Neural cell (in vitro differentiated cells): ENCODE results near the gene ISY1. TPM values are rescaled to one million over a fixed set of nuclear protein-coding genes. Genes with fewer than 3 reads are reported as not detected.

Experiments
- H2AFZ ChIP-seq: fragments of 200-600, 300-800 bp; sonication (generic), shearing (Covaris generic); 2 replicates; pipeline ENCODE4 v1.6.0; 2014; ENCODE audit warnings: low read depth, mild to moderate bottlenecking, antibody characterized with exemption, low read length, moderate library complexity
- H3F3A ChIP-seq: fragments of 200-600 bp; shearing (Covaris generic); 2 replicates; pipeline ENCODE4 v1.6.1; 2016; ENCODE audit warnings: mild to moderate bottlenecking, moderate library complexity, mixed read lengths, antibody characterized with exemption, low read length; ENCODE audit not compliant: insufficient read depth, poor library complexity, severe bottlenecking
- H3K27ac ChIP-seq: fragments of 200-600, 300-800 bp; sonication (generic), shearing (Covaris generic); 2 replicates; pipeline ENCODE4 v1.5.1; 2014; ENCODE audit warnings: mild to moderate bottlenecking, low read length, moderate library complexity
- H3K27me3 ChIP-seq: fragments of 300-800, 200-600 bp; sonication (generic), shearing (Covaris generic); 2 replicates; pipeline ENCODE4 v1.6.0; 2014; ENCODE audit warnings: mild to moderate bottlenecking, low read depth, low read length, moderate library complexity; ENCODE audit not compliant: insufficient read depth
- H3K36me3 ChIP-seq: fragments of 300-800, 200-600 bp; sonication (generic), shearing (Covaris generic); 2 replicates; pipeline ENCODE4 v1.5.1; 2014; ENCODE audit warnings: mild to moderate bottlenecking, antibody characterized with exemption, low read length, moderate library complexity; ENCODE audit not compliant: insufficient read depth
- H3K4me2 ChIP-seq: fragments of 300-800, 200-600 bp; sonication (generic), shearing (Covaris generic); 2 replicates; pipeline ENCODE4 v1.6.0; 2014; ENCODE audit warnings: mild to moderate bottlenecking, low read length
- H3K4me3 ChIP-seq: fragments of 300-800, 200-600 bp; sonication (generic), shearing (Covaris generic); 2 replicates; pipeline ENCODE4 v1.5.1; 2014; ENCODE audit warnings: mild to moderate bottlenecking, low read length, moderate library complexity
- H3K79me2 ChIP-seq: fragments of 200-600 bp; shearing (Covaris generic); replicated peaks from 2 replicates; pipeline ENCODE4 v1.6.0; 2014; ENCODE audit warnings: mild to moderate bottlenecking, low read length, moderate library complexity; ENCODE audit not compliant: insufficient read depth
- H3K9ac ChIP-seq: fragments of 300-800, 200-600 bp; sonication (generic), shearing (Covaris generic); 2 replicates; pipeline ENCODE4 v1.6.1; 2016; ENCODE audit warnings: mild to moderate bottlenecking, low read length, mixed read lengths
- H3K9me2 ChIP-seq: fragments of 200-600 bp; shearing (Covaris generic); 2 replicates; pipeline ENCODE4 v1.6.1; 2016; ENCODE audit warnings: mild to moderate bottlenecking, low read length, mixed read lengths; ENCODE audit not compliant: insufficient read depth
- H3K9me3 ChIP-seq: fragments of 200-600, 300-800 bp; sonication (generic), shearing (Covaris generic); 2 replicates; pipeline ENCODE4 v1.6.1; 2016; ENCODE audit warnings: mild to moderate bottlenecking, mixed run types, low read length, moderate library complexity, mixed read lengths
- H4K20me1 ChIP-seq: fragments of 200-600 bp; shearing (Covaris generic); 2 replicates; pipeline ENCODE4 v1.6.1; 2016; ENCODE audit warnings: mild to moderate bottlenecking, mixed run types; ENCODE audit not compliant: insufficient read depth
- CTCF ChIP-seq: fragments of 450-650 bp; IDR thresholded peaks from 2 replicates; pipeline ENCODE4 v1.5.1; 2014; ENCODE audit warnings: antibody characterized with exemption, mild to moderate bottlenecking, moderate library complexity; ENCODE audit not compliant: poor library complexity, severe bottlenecking
- EP300 ChIP-seq: fragments of 450-650 bp; conservative IDR thresholded peaks from 2 replicates; pipeline ENCODE4 v1.6.1; 2014; ENCODE audit warnings: antibody characterized with exemption, mild to moderate bottlenecking, moderate library complexity; ENCODE audit not compliant: poor library complexity, severe bottlenecking
- EZH2 ChIP-seq: fragments of 200-600, 300-800 bp; shearing (Covaris generic), sonication (generic); IDR thresholded peaks from 2 replicates; pipeline ENCODE4 v1.6.1; 2014; ENCODE audit warnings: antibody characterized with exemption, low read length, borderline replicate concordance, mild to moderate bottlenecking; ENCODE audit not compliant: insufficient read depth, poor library complexity, severe bottlenecking
- MXI1 ChIP-seq: fragments of 450-650 bp; conservative IDR thresholded peaks from 2 replicates; pipeline ENCODE4 v1.6.1; 2014; ENCODE audit warnings: antibody characterized with exemption, mild to moderate bottlenecking; ENCODE audit not compliant: poor library complexity, severe bottlenecking
- POLR2AphosphoS5 ChIP-seq: IDR thresholded peaks from 2 replicates; pipeline ENCODE4 v1.6.1; 2012
- RAD21 ChIP-seq: fragments of 450-650 bp; conservative IDR thresholded peaks from 2 replicates; pipeline ENCODE4 v1.6.1; 2014; ENCODE audit warnings: antibody characterized with exemption, mild to moderate bottlenecking, moderate library complexity
- REST ChIP-seq: IDR thresholded peaks from 2 replicates; pipeline ENCODE4 v1.6.1; 2012; ENCODE audit warnings: borderline replicate concordance
- SMC3 ChIP-seq: fragments of 450-650 bp; conservative IDR thresholded peaks from 2 replicates; pipeline ENCODE4 v1.6.1; 2014; ENCODE audit warnings: antibody characterized with exemption, mild to moderate bottlenecking, moderate library complexity; ENCODE audit not compliant: poor library complexity
- TAF1 ChIP-seq: IDR thresholded peaks from 2 replicates; pipeline ENCODE4 v1.6.1; 2012; ENCODE audit warnings: low read depth
- polyA plus RNA-seq: library from polyadenylated mRNA; depleted of rRNA; stranded (reverse); fragments of >200 nt; gene quantifications from 2 replicates; pipeline ENCODE4 v1.2.3, GENCODE V29; 2014

ISY1 gene
- polyA plus RNA-seq, 1 donor from 2014 or later, result 23.3 TPM

GRCh38 chr3:129176051-129176450, 15.2 kb upstream of the ISY1 start:
- Histone ChIP-seq H3K9me3 (no peaks in the 10 kb centered on the region), H3K27ac (no peak overlapping the region), H4K20me1 (peaks cover 10% of the 10 kb centered on the region), H3K9me2 (no peaks in the 10 kb centered on the region), H2AFZ (no peak overlapping the region), H3K9ac (no peak overlapping the region), H3K4me3 (no peak overlapping the region), H3K36me3 (no peaks in the 10 kb centered on the region), H3K4me2 (no peak overlapping the region), H3K79me2 (peaks cover 80% of the 10 kb centered on the region), H3K27me3 (no peaks in the 10 kb centered on the region), H3F3A (no peaks in the 10 kb centered on the region)
- TF ChIP-seq TAF1 (no peak), RAD21 (no peak), EZH2 (no peak), POLR2AphosphoS5 (no peak), CTCF (no peak), REST (no peak), SMC3 (no peak), EP300 (no peak), MXI1 (no peak)

- Histone ChIP-seq H3K4me2 (no peak overlapping the region), H3F3A (no peaks in the 10 kb centered on the region), H4K20me1 (peaks cover 6% of the 10 kb centered on the region), H2AFZ (no peak overlapping the region), H3K9me2 (no peaks in the 10 kb centered on the region), H3K36me3 (no peaks in the 10 kb centered on the region), H3K9me3 (no peaks in the 10 kb centered on the region), H3K27me3 (no peaks in the 10 kb centered on the region), H3K4me3 (no peak overlapping the region), H3K9ac (no peak overlapping the region), H3K79me2 (peaks cover 57% of the 10 kb centered on the region), H3K27ac (no peak overlapping the region)
- no peak for TF ChIP-seq EZH2
- TF ChIP-seq MXI1, result no peak
- TF ChIP-seq POLR2AphosphoS5, result no peak
- TF ChIP-seq CTCF, result no peak
- no peak for TF ChIP-seq SMC3
- no peak for TF ChIP-seq RAD21
- no peak for TF ChIP-seq REST
- TF ChIP-seq EP300, result no peak
- no peak for TF ChIP-seq TAF1
Observed at GRCh38 chr3:129173725-129174124, 12.9 kb upstream of the ISY1 start.
